ENCODE measurements around the gene TFF3.

The TFF3 gene

GRCh38 chr21:42287193-42288083, 27.8 kb downstream of the TFF3 start:
- Histone ChIP-seq H3K4me2 (ENCODE audit: low read length) (no peak overlapping the region), H3K9me3 (ENCODE audit: control insufficient read depth, low read length) (no peaks in the 10 kb centered on the region), H3K9ac (no peak overlapping the region), H3K27me3 (ENCODE audit: control insufficient read depth, insufficient read depth, low read length) (no peaks in the 10 kb centered on the region), H3K36me3 (ENCODE audit: control insufficient read depth, insufficient read depth, low read length) (no peaks in the 10 kb centered on the region), H3K4me1 (no peaks in the 10 kb centered on the region), H3K27ac (no peak overlapping the region), H2AFZ (no peak overlapping the region), H3K4me3 (ENCODE audit: low read depth, low read length) (no peak overlapping the region), H3K79me2 (no peaks in the 10 kb centered on the region)
- TF ChIP-seq CTCF (IDR thresholded peaks at IDR 0.05), result no peak

- H3K4me3 ChIP-seq (ENCODE audit: low read depth, low read length), result no peak overlapping the region
- H3K27me3 ChIP-seq (ENCODE audit: control insufficient read depth, insufficient read depth, low read length), result no peaks in the 10 kb centered on the region
- H3K9ac ChIP-seq, result no peak overlapping the region
- H3K27ac ChIP-seq, result no peak overlapping the region
- no peak overlapping the region for H3K4me2 ChIP-seq (ENCODE audit: low read length)
- H3K4me1 ChIP-seq, result no peaks in the 10 kb centered on the region
- no peak overlapping the region for H2AFZ ChIP-seq
- no peak for TF ChIP-seq CTCF (IDR thresholded peaks at IDR 0.05)
- no peaks in the 10 kb centered on the region for H3K79me2 ChIP-seq
- H3K36me3 ChIP-seq (ENCODE audit: control insufficient read depth, insufficient read depth, low read length), result no peaks in the 10 kb centered on the region
- H3K9me3 ChIP-seq (ENCODE audit: control insufficient read depth, low read length), result no peaks in the 10 kb centered on the region
These were observed 28.8 kb downstream of the TFF3 start for GRCh38 chr21:42286416-42286815.

- H3K27ac ChIP-seq, result no peak overlapping the region
- H2AFZ ChIP-seq, result no peak overlapping the region
- H3K79me2 ChIP-seq, result no peaks in the 10 kb centered on the region
- H3K9me3 ChIP-seq (ENCODE audit: control insufficient read depth, low read length), result no peaks in the 10 kb centered on the region
- H3K4me1 ChIP-seq, result no peaks in the 10 kb centered on the region
- H3K4me3 ChIP-seq (ENCODE audit: low read depth, low read length), result no peak overlapping the region
- TF ChIP-seq CTCF (IDR thresholded peaks at IDR 0.05), result no peak
- H3K4me2 ChIP-seq (ENCODE audit: low read length), result no peak overlapping the region
- H3K9ac ChIP-seq, result no peak overlapping the region
- no peaks in the 10 kb centered on the region for H3K36me3 ChIP-seq (ENCODE audit: control insufficient read depth, insufficient read depth, low read length)
- H3K27me3 ChIP-seq (ENCODE audit: control insufficient read depth, insufficient read depth, low read length), result no peaks in the 10 kb centered on the region
These were observed 29.5 kb downstream of the TFF3 start for GRCh38 chr21:42285569-42286245.

- H3K4me2 ChIP-seq (ENCODE audit: low read length), result no peak overlapping the region
- no peak overlapping the region for H3K27ac ChIP-seq
- TF ChIP-seq CTCF (IDR thresholded peaks at IDR 0.05), result no peak
- H3K4me3 ChIP-seq (ENCODE audit: low read depth, low read length), result no peak overlapping the region
- H3K9ac ChIP-seq, result no peak overlapping the region
- no peaks in the 10 kb centered on the region for H3K36me3 ChIP-seq (ENCODE audit: control insufficient read depth, insufficient read depth, low read length)
- no peak overlapping the region for H2AFZ ChIP-seq
- H3K79me2 ChIP-seq, result no peaks in the 10 kb centered on the region
- H3K9me3 ChIP-seq (ENCODE audit: control insufficient read depth, low read length), result no peaks in the 10 kb centered on the region
- no peaks in the 10 kb centered on the region for H3K27me3 ChIP-seq (ENCODE audit: control insufficient read depth, insufficient read depth, low read length)
- H3K4me1 ChIP-seq, result no peaks in the 10 kb centered on the region
These were observed 32.5 kb downstream of the TFF3 start for GRCh38 chr21:42282715-42283114.
